DND-41 (cell line): ENCODE measurements around the gene TCEA2.

Source experiments
- EZH2 ChIP-seq: IDR thresholded peaks from 3 replicates; pipeline ENCODE4 v1.6.1; 2012; ENCODE audit warnings: borderline replicate concordance, low read depth, mild to moderate bottlenecking, moderate library complexity, low read length, inconsistent platforms; ENCODE audit not compliant: severe bottlenecking
- TF ChIP-seq, protein P1 (sequence below): IDR thresholded peaks from 2 replicates; pipeline ENCODE4 v1.5.1; 2012; ENCODE audit warnings: borderline replicate concordance, low read length, moderate library complexity, mild to moderate bottlenecking; ENCODE audit not compliant: poor library complexity, severe bottlenecking; ENCODE audit errors: extremely low read depth

DNA sequence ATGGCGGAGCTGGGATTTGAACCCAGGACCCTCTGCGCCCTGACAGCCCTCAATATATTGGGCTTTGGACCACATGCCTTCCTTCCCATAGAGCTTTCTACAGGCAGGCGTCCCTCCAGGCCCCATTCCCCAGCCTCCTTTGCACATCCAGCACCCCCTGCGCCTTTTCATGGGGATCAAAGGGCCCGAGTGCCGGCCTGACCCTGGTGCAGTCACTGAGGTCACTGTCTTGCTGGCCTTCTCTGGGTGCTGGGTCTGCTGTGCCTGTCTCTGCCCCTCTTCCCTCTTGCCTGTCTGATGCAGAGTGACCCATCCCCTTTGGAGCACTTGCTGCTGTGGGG, 18.6 kb downstream of the TCEA2 start:
- TF ChIP-seq, protein P1, sequence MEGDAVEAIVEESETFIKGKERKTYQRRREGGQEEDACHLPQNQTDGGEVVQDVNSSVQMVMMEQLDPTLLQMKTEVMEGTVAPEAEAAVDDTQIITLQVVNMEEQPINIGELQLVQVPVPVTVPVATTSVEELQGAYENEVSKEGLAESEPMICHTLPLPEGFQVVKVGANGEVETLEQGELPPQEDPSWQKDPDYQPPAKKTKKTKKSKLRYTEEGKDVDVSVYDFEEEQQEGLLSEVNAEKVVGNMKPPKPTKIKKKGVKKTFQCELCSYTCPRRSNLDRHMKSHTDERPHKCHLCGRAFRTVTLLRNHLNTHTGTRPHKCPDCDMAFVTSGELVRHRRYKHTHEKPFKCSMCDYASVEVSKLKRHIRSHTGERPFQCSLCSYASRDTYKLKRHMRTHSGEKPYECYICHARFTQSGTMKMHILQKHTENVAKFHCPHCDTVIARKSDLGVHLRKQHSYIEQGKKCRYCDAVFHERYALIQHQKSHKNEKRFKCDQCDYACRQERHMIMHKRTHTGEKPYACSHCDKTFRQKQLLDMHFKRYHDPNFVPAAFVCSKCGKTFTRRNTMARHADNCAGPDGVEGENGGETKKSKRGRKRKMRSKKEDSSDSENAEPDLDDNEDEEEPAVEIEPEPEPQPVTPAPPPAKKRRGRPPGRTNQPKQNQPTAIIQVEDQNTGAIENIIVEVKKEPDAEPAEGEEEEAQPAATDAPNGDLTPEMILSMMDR, result no peak
- no peak for TF ChIP-seq EZH2
